H1 (cell line): Measurements from ENCODE around the gene SAMMSON. TPM values are rescaled to one million over a fixed set of nuclear protein-coding genes. Genes with fewer than 3 reads are reported as not detected.

ENCODE experiments used
- ASH2L ChIP-seq: fragments of 200-600, 300-600 bp; sonication (generic); IDR thresholded peaks from one replicate; pipeline ENCODE4 v1.7.1; 2017; ENCODE audit warnings: low read length
- CBX5 ChIP-seq: fragments of 300-800, 300-1000 bp; sonication (generic); IDR thresholded peaks from 2 replicates; pipeline ENCODE4 v1.7.1; 2016; ENCODE audit warnings: antibody characterized with exemption, low read length, low read depth
- GABPA ChIP-seq: IDR thresholded peaks from 2 replicates; pipeline ENCODE4 v1.6.1; 2011; ENCODE audit warnings: mild to moderate bottlenecking, low read length, moderate library complexity, borderline replicate concordance; ENCODE audit not compliant: insufficient read depth
- RBBP5 ChIP-seq: IDR thresholded peaks from 2 replicates; pipeline ENCODE4 v1.7.1; 2012; ENCODE audit warnings: low read depth, mild to moderate bottlenecking, inconsistent platforms, low read length, moderate library complexity, borderline replicate concordance
- polyA plus RNA-seq, 7 experiments: library from polyadenylated mRNA; depleted of rRNA in 3 of 7; stranded (reverse) in 5 of 7; unstranded in 2 of 7; fragments of >200 nt in 5 of 7; fragments of 200-250 nt in 2 of 7; gene quantifications; 1 replicate in 5 of 7; 2 replicates in 1 of 7; 4 replicates in 1 of 7; pipeline versions ENCODE4 v1.2.1 to v1.2.3, GENCODE V29; 2011 to 2013; ENCODE audit warnings: missing spikeins in 2 of 7, mixed read lengths in 2 of 7
- total RNA-seq: library from RNA; stranded (reverse); fragmentation: NEBNext Ultra II Directional; extraction: Animal tissue kit (Norgen Biotek cat#: 25700); gene quantifications from 2 replicates; pipeline ENCODE4 v1.2.1, GENCODE V29; 2021

SAMMSON gene
- total and polyA plus RNA-seq, 2 of the 8 experiments (the other 6 are each of a cell fraction or from before 2014, with no cell fraction given) = not detected

DNA sequence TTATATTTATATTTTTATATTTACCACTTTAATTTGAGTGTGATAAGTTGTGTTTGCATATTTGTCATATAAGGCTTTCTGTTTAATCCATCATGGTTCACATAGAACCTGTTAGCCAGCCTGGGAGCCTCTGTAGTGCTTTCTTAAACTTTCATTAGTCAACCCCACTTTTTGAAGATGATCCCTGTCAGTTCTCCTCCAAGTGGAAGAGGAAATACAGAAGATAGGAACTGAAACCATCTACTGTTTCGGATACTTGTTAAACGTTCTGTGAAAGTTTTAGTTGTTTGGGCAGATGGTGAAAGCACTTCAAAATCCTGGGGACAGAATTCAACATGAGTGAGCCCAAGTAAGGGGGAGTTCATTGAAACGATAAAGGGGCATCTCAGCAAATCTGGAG, 4.6 kb upstream of the SAMMSON start (continued):
- TF ChIP-seq CBX5 (no peak), ASH2L (no peak), RBBP5 (no peak), GABPA (no peak)
